ENCODE data around the gene THAP4. TPM values are rescaled to one million over a fixed set of nuclear protein-coding genes. Genes with fewer than 3 reads are reported as not detected.
"Not testable (repeated sequence)": the region's sequence is repeated elsewhere in the genome, so short reads cannot be mapped to it uniquely, and the experiment has no call there.

THAP4 gene
- total and polyA plus RNA-seq, 8 donors = 22.4 to 42.9 (median 27.1) TPM

- intact Hi-C loops (cut with DNase I) = no loop called here
- Histone ChIP-seq H3K27ac (no peak overlapping the region), H3K27me3 (no peaks in the 10 kb centered on the region), H3K9me3 (no peaks in the 10 kb centered on the region), H3K36me3 (peaks cover 0 to 23% (median 3%) of the 10 kb centered on the region in 3 donors), H3K4me3 (no peak overlapping the region), H3K4me1 (no peaks in the 10 kb centered on the region)
- no peak for ATAC-seq
- DNase-seq = no peak
- WGBS, 2 donors = 89% methylated on average over 23 of the region's 23 CpGs
- TF ChIP-seq CTCF (IDR thresholded peaks at IDR 0.05) = no peak
- FAIRE-seq = no peak
Measured at GRCh38 chr2:241665731-241666440, 28.9 kb upstream of the THAP4 start.

- H3K36me3 ChIP-seq = peaks cover 0 to 12% (median 0%) of the 10 kb centered on the region in 3 donors
- ATAC-seq; H3K4me3 ChIP-seq; H3K9me3 ChIP-seq; FAIRE-seq; intact Hi-C loops (cut with DNase I); H3K27ac ChIP-seq; H3K27me3 ChIP-seq; H3K4me1 ChIP-seq: not testable (repeated sequence)
- peak in 1 of 6 donors; percentile 15 for DNase-seq
- 91 to 93% methylated on average over 24 of the region's 24 CpGs for WGBS, 2 donors
Measured at GRCh38 chr2:241662731-241663130, 25.8 kb upstream of the THAP4 start.

GRCh38 chr2:241660593-241661213 is 23.7 kb upstream of the THAP4 start:
- Histone ChIP-seq H3K9me3 (no peaks in the 10 kb centered on the region), H3K27ac (peak overlapping the region in 3 of 4 donors; percentile 34 to 68 (median 37)), H3K4me1 (no peaks in the 10 kb centered on the region), H3K27me3 (no peaks in the 10 kb centered on the region), H3K36me3 (peaks cover 0 to 21% (median 0%) of the 10 kb centered on the region in 3 donors), H3K4me3 (no peak overlapping the region)
- peak; percentile 42 to 68 (median 62) for ATAC-seq
- 65 to 74% methylated on average over 14 of the region's 14 CpGs for WGBS, 2 donors
- TF ChIP-seq CTCF (IDR thresholded peaks at IDR 0.05) = no peak
- DNase-seq = peak in 1 of 6 donors; percentile 43
- FAIRE-seq = no peak
- intact Hi-C loops (cut with DNase I) = no loop called here

- TF ChIP-seq CTCF (IDR thresholded peaks at IDR 0.05) = peak; percentile 16 to 37 (median 24)
- ATAC-seq = peak; percentile 46 to 76 (median 74)
- no peak for FAIRE-seq
- intact Hi-C loops (cut with DNase I) = no loop called here
- H3K36me3 ChIP-seq = peaks cover 0 to 35% (median 0%) of the 10 kb centered on the region in 3 donors
- 60 to 64% methylated on average over 26 of the region's 26 CpGs for whole genome bisulfite sequencing, 2 donors
- no peak overlapping the region for H3K4me3 ChIP-seq
- no peak overlapping the region for H3K27ac ChIP-seq
- H3K4me1 ChIP-seq = no peaks in the 10 kb centered on the region
- peak in 3 of 6 donors; percentile 44 to 62 (median 47) for DNase-seq
- no peaks in the 10 kb centered on the region for H3K27me3 ChIP-seq
- no peaks in the 10 kb centered on the region for H3K9me3 ChIP-seq
Measured at GRCh38 chr2:241659150-241659739, 22.3 kb upstream of the THAP4 start.

GRCh38 chr2:241658296-241658695 is 21.3 kb upstream of the THAP4 start:
- FAIRE-seq = no peak
- Histone ChIP-seq H3K27me3 (no peaks in the 10 kb centered on the region), H3K27ac (no peak overlapping the region), H3K36me3 (peaks cover 0 to 35% (median 0%) of the 10 kb centered on the region in 3 donors), H3K4me3 (no peak overlapping the region), H3K9me3 (no peaks in the 10 kb centered on the region), H3K4me1 (no peaks in the 10 kb centered on the region)
- intact Hi-C loops (cut with DNase I) = no loop called here
- ATAC-seq = peak in 1 of 4 donors; percentile 8
- WGBS, 2 donors = 71 to 76% methylated on average over 5 of the region's 5 CpGs
- no peak for TF ChIP-seq CTCF (IDR thresholded peaks at IDR 0.05)
- no peak for DNase-seq
